ENCODE results near the gene TMEM82. TPM values are rescaled to one million over a fixed set of nuclear protein-coding genes. Genes with fewer than 3 reads are reported as not detected.

The TMEM82 gene
- total and polyA plus RNA-seq, 2 experiments from 2014 or later, result 0.51 TPM; not detected in 1

DNA sequence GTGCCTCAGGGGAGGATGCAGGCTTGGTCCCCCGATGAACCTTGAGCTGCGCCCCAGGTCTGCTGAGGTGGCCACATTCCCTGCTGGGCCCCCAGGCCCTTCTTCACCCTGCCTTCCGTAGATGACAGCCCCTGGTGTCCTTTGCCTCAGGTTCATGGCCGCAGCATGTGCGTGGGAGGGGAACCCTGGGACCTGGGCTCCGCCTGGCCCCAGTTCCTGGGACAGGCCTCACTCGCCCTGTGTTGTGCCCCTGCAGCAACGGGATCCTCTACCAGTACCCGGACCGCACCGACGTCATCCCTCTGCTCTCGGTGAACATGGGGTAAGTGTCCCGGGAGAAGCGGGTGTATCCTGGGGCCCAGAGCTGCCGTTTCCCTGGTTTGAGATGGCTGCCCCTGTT, 11.4 kb upstream of the TMEM82 start:
- Histone ChIP-seq H3K9me3 (ENCODE audit: low read depth) (no peaks in the 10 kb centered on the region), H3K27ac (no peak overlapping the region), H3K27me3 (no peaks in the 10 kb centered on the region), H3K36me3 (peaks cover 64% of the 10 kb centered on the region), H3K4me1 (ENCODE audit: low read depth) (no peaks in the 10 kb centered on the region), H3K4me3 (no peak overlapping the region)
- TF ChIP-seq CTCF (IDR thresholded peaks at IDR 0.05; ENCODE audit: low read depth, low read length), result no peak
- DNase-seq (ENCODE audit: low read depth in 1 of 2, low spot score in 1 of 2), result no peak

GRCh38 chr1:15731735-15732685, 10.3 kb upstream of the TMEM82 start:
- Histone ChIP-seq H3K27ac (no peak overlapping the region), H3K27me3 (no peaks in the 10 kb centered on the region), H3K36me3 (peaks cover 54% of the 10 kb centered on the region), H3K4me3 (no peak overlapping the region), H3K4me1 (ENCODE audit: low read depth) (no peaks in the 10 kb centered on the region), H3K9me3 (ENCODE audit: low read depth) (no peaks in the 10 kb centered on the region)
- DNase-seq (ENCODE audit: low read depth in 1 of 2, low spot score in 1 of 2), result no peak
- TF ChIP-seq CTCF (IDR thresholded peaks at IDR 0.05; ENCODE audit: low read depth, low read length), result no peak

GRCh38 chr1:15732686-15733081, 9.6 kb upstream of the TMEM82 start:
- no peak for DNase-seq (ENCODE audit: low read depth in 1 of 2, low spot score in 1 of 2)
- Histone ChIP-seq H3K9me3 (ENCODE audit: low read depth) (no peaks in the 10 kb centered on the region), H3K36me3 (peaks cover 47% of the 10 kb centered on the region), H3K27ac (no peak overlapping the region), H3K4me1 (ENCODE audit: low read depth) (no peaks in the 10 kb centered on the region), H3K4me3 (no peak overlapping the region), H3K27me3 (no peaks in the 10 kb centered on the region)
- TF ChIP-seq CTCF (IDR thresholded peaks at IDR 0.05; ENCODE audit: low read depth, low read length), result no peak

DNA sequence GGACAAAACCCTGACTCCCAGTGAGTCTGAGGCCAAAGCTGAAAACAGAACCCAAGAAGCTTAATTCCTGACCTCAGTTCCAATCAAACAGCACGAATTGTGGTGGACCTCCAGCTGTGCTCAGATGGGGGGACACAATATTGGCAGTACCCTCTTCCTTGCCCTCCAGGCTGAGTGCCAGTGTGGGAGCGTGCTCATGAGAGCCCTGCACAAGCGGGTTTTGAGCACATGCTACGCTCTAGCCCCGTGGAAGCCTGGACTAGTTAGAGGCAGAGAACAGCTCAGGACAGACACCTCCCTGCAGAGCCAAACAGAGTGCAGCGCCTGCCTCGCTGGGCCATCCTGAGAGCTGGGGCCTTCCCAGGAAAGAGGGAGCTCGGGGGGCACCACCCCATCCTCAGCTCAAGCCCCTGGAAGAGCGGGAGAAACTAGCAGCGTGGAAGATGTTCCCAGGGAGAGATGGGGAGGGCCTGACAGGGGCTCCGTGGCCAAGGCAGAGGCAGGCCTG, 9.0 kb upstream of the TMEM82 start:
- H3K27me3 ChIP-seq, result no peaks in the 10 kb centered on the region
- DNase-seq (ENCODE audit: low read depth in 1 of 2, low spot score in 1 of 2), result no peak
- peaks cover 41% of the 10 kb centered on the region for H3K36me3 ChIP-seq
- no peak for TF ChIP-seq CTCF (IDR thresholded peaks at IDR 0.05; ENCODE audit: low read depth, low read length)
- H3K4me3 ChIP-seq, result no peak overlapping the region
- no peaks in the 10 kb centered on the region for H3K9me3 ChIP-seq (ENCODE audit: low read depth)
- H3K4me1 ChIP-seq (ENCODE audit: low read depth), result no peaks in the 10 kb centered on the region
- no peak overlapping the region for H3K27ac ChIP-seq

DNA sequence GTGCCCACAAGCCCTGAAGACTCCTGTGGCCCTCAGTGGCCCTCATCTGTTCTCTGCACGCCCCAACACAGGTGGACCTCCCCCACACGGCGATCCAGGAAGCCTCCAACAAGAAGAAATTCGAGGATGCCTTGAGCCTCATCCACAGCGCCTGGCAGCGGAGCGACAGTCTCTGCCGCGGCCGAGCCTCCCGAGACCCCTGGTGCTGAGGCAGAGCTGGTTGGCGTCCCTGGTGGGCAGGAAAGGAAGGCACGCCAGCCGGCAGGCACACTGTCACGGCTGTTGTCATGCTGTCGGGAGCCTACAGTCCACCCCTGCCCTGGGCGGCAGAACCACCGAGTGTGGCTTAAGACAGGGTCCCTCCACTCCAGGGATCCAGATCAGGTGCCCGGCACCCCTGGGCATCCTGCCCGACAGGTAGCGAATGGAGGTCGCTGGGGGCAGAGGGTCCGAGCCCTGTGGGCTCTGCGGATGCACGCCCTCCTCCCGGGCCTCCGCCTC, 8.5 kb upstream of the TMEM82 start:
- no peak overlapping the region for H3K4me3 ChIP-seq
- no peaks in the 10 kb centered on the region for H3K4me1 ChIP-seq (ENCODE audit: low read depth)
- no peaks in the 10 kb centered on the region for H3K9me3 ChIP-seq (ENCODE audit: low read depth)
- no peak overlapping the region for H3K27ac ChIP-seq
- no peak for TF ChIP-seq CTCF (IDR thresholded peaks at IDR 0.05; ENCODE audit: low read depth, low read length)
- no peaks in the 10 kb centered on the region for H3K27me3 ChIP-seq
- no peak for DNase-seq (ENCODE audit: low read depth in 1 of 2, low spot score in 1 of 2)
- peaks cover 38% of the 10 kb centered on the region for H3K36me3 ChIP-seq

Data from cardiac muscle cell (in vitro differentiated cells and primary cell).